NCI-H1417 treated with DMSO at 0.1 percent for 48 hours (cell line): ENCODE results near the gene THSD7A.

Source experiments
- DNase-seq: peaks from one replicate; lab custom pipeline; 2025; lab: John Stamatoyannopoulos, UW

The THSD7A gene

DNA sequence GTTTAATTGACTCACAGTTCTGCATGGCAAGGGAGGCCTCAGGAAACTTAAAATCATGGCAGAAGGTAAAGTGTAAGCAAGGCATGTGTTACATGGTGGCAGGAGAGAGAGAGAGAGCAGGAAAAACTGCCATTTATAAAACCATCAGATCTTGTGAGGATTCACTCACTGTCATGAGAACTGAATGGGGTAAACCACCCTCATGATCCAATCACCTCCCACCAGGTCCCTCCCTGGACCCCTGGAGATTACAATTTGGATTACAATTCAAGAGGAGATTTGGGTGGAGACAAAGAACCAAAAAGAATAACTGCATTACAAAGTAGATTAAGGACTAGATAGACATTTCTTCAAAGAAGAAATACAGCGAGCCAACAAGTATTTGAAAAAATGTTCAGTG is 324.1 kb downstream of the THSD7A start:
- DNase-seq, result no peak

DNA sequence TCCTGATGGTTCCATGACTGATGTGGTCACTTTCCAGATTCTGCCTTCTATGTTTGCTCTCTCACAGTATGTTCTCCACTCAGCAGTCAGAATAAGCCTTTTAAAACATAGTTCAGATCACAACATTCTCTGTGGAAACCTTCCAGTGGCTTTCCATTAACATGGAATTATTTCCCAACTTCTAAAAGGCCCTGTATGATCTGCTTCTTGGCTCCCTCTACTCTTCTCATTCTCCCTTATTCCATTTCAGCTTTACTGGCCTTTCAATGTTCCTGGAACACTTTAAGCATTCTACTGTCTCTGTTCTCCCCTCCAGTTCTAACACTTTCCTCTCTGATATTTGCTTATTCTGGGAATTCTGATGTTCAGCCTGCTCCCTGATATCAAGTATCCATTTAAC is 325.6 kb downstream of the THSD7A start:
- DNase-seq, result no peak

DNA sequence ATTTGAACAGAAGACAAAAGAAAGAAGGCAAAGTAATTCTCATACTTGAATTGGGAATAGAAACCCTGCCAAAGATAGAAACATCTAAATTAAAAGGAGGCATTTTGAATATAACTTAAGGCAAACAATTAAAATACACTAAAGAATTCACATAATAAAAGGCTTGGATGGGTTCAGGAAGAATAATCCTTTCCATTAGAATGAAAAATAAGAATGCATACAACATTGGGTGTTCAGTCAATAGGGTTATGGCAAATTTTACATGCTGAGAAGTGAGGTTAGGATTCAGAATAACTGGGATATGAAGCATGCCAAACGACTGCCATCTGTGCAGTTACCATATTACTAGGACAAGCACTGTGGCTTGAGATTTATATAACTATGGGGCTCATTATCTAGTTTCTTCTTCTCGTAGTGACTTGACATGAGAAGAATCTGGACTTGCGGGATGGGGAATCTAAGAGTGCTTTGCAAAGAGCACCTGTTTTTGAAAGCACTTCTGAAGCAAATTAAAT is 326.5 kb downstream of the THSD7A start:
- DNase-seq, result no peak

DNA sequence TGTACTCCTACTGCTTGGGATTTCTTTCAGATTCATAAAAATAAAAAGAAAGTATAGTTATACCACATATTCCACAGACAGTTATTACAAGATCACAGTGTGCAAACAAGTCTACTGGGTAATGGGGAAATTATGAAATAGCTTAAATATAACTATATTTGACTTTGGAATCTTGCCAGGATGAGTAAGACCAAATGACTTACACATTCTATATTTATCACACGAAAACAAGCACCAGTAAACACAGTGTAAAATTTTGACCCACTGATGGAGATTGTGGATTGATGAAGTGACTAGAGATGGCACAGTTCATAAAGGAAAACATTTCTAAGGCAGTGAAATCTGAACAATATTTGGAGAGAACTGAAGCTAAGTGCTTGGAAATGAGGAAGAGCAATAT is 339.7 kb downstream of the THSD7A start:
- no peak for DNase-seq

DNA sequence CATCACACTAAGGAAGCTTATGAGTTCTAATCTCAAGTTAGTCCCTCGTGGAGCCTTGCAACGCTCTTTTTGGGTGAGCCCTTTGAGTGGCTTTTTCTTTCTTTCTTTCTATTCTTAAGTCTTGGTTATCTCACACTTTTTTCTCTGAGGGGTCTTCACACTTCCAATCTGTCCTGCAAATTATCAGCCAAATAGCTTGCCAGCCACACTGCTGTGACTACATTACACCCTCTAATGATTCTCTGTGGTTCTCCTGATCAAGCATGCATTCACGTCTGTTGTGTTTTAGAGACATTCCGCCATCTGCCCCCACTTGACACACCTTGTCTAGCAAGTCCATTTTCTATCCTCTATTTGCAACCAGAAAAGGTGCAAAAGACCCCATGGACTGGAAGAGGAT is 340.2 kb downstream of the THSD7A start:
- DNase-seq, result no peak

DNA sequence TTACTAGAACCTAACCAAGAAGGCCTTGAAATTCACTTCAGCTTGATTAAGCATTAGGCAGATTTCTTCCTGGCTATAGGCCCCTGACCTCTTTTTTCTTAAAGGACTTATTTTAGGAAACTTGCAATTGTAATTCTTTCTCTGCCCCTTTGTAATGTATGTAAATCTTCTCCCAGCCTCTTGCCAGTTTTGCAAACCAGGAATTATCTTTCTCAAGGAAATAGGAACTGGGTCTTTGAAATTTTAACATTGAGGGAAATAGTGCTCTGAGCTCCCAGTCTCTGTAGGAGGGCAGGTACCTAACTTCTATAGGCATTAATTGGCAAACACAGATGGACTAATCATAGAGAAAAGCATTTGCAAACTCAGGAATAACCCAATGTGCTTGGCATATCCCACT is 342.7 kb downstream of the THSD7A start:
- no peak for DNase-seq

DNA sequence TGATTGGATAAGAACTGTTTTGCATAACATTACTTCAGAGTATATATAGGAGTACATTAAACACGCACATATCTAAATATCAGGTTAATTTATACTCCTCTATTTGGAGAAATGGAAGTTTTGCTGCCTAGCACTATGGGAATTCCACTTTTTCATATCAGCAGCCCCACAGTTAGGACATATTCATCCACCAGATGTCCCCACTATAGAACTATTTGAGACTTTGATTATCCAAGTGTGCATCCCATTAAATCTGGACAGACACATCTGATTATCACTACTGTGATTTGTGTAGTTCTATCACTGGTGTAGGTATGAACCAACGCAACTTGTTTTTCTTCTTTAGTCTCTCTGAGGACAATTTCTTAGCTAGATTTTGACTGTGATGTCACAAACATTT is 345.7 kb downstream of the THSD7A start:
- no peak for DNase-seq

DNA sequence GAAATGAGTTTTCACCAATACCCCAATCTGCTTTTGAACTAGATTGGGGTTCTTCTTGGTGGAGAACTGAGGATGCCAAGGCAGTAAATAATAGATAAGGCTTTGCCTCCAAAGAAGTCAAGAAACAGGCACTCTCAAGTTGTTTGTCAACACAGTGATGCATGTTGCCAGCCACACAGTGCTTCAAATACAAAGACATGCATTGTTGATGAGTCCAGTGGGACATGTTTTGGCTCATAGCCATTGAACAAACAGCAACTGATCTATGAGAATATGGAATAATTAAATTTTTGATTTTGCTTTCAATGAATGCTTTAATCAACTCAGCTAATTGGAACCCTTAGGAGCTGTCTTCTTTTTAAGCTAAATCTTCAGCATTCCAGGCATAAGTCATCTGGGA is 346.4 kb downstream of the THSD7A start:
- no peak for DNase-seq

DNA sequence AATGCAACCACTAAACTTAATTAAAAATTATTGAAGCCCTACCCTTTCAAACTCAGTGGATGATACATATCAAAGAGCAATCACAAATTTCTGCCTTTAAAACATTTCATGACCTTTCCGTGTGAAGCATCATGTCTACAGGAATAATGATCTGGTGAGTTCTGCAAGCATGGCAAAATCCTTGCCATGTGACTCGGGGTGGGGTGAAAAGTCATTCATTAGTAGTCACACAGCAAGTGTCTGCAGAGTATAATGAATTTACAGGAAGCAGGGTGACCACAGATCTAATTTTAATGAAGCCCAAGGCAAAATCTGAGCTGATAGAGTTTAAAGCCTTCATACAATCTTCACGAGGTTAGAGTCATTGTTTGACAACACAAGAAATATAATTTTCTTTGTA is 351.9 kb downstream of the THSD7A start:
- DNase-seq, result no peak

DNA sequence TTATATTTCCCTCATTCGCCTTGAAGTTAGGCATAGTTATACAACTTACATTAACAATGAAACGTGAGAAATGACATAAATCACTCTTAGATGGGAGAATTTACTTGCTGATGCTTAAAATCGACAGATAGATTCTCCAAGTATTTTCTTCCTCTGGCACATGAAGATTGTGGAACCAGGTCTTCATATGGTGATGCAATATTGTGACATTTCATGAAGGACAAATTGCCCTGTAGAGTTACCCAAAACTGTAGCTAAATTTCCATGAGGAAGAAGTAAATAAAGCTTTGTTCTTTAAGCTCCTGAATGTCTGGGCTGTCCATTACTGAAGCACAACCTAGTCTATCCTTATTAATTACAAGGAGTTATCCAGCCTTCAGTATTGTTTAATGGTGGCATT is 353.1 kb downstream of the THSD7A start:
- no peak for DNase-seq

DNA sequence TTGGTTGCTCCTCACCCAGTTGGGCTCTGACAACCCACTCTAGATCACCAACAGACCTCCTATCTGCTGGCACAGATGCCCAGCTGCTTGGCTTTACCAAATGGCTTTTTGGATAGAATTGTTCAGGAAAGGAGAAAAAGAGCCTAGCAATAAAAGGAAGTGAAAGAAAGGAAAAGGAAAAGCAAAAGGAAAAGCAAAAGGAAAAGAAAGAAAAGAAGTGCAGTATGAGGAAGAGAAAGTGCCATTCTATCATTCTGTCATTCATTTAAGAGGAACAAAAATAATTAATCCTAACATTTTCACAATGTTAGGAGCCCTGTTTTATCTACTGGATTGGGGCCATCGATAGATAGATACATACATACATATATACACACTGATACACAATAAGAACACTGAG is 353.6 kb downstream of the THSD7A start:
- no peak for DNase-seq

DNA sequence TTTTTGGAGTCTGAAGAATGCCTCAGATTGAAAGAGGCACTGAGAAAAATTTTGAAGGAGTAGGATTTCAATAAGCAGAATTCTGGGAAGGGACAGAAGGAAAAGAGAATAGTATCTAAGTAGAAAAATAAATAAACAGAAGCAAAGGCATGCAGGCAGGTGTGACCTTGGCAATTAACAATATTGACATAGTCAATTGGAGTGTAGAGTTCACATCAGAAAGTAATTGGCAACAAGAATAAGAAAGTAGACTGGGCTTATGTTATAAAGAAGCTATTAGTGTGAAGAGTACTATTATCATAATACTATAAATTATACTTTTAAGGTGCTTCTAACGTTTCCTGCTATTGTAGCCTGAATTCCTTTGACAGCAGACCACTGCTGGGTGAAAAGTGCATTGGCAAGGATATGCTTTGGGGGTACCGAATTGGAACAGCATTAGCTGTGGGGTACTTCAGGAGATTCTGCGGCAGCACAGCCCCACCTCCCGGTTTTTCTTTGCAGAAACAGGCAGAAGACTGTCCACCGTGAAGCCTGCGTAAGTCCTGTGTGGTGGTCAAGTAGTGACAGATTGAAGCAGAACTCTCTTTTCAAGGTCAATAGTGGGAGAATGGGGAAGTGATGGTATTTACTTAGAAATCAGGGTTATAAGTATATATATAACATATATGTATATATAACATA is 357.0 kb downstream of the THSD7A start:
- no peak for DNase-seq

DNA sequence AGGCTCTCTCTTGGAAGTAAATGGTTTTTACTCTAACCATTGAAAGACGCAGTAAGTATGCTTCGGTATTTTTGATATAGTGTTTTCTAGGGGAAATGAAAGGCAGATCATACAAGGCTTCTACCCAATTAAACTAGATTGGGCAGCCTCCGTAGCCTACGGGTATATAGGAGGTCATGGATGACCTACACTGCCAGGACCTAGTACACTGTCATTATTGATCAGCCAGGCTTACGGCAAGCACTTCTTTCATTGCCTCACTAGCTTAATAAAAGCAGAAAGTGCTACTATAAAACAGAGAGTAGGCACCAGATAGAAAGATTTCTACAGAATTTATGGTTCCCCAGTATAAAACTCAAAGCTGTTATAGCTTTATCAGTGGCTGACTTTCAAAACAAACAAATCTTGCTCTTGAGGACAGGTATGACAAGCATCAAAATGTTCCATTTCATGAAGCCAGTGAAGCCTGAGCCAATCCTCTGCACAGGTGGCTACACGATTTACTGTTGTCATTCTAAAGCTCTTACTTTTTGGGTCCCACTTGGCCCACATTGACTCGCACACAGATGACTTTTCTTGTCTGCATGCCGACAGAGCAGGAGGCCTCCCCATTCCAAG is 358.1 kb downstream of the THSD7A start:
- DNase-seq, result no peak

DNA sequence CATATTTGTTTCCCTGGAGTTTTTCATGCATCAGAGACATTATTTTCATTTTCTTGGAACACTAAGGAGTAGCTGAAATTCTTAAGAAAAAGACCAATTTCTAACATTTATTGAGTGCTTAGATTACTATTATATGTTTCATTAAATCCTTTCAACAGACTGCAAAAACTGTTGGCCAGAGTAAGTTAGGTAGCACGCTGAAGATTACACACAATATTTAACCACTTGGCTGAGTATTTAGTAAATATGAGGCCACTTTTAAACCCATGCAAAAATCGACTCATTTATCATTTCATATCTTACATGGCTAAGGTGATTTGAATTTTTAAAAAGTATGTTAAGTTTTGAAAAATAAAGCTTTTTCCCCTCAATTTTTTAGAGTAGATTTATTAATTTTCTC is 358.8 kb downstream of the THSD7A start:
- DNase-seq, result no peak

DNA sequence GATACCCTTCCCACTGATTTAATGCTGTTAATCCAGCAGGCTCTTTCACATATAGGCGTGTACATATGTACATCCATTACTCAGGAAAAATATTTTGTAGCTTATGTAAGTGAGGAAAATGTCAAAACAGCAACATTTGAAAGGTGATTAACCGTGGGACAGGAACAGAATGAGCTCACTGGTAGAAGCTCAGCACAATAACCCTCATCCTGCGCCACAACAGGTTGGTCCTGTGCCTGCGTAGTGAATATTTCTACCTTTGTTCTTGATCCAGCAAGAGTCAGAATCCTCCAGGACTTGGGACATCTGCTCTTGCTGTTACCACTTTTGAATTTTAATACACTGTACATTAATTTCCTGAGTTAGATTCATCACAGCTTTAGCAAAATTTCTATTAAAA is 359.4 kb downstream of the THSD7A start:
- DNase-seq, result no peak

DNA sequence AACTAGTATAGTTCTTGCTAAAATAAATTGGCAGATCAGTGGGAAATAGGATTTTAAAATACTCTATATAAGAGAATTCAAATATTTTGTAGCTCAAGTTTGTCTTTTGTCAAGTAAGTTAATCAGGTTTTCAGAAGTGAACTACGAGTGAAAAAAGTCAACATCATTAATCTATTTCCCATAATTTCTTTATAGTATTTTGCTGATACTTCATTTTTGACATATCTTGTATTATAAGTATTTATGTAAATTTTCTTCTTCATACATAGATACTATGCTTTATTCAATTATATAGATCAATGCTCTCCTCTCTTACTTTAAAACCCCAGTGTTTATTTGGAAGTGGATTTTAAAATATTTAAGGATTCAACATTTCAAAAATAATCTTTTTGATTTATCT is 360.7 kb downstream of the THSD7A start:
- no peak for DNase-seq

DNA sequence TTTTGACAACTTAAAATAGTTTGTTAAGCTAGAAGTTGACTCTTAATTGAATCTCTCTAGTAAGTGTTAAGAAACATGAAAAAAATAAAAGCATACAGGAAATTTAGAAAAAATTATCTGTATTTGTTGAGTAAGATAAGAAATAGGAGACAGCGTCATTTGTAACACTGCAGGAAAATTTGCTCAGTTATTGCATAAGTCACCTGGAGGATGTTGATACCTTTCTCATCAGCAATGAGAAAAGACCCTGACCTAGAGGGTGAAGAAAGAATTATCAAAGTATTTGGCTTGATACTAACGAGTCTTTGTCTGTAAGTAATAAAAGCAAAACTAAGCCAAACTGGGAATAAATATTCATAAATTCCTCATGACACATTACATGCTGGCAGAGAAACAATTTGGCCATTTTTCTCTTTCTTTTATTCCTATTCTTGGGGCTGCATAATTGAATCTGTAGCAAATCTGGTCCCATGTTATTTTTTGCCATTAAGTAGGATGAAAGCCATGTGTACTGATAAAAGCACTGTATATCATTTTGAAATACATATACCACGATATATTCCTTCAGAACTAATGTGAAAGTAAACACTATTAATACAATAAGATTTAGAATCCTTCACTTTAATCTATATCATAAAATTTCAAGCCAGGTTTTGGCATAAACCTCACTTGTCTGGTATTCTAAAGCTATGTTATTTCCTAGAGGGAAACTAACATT is 362.8 kb downstream of the THSD7A start:
- no peak for DNase-seq

DNA sequence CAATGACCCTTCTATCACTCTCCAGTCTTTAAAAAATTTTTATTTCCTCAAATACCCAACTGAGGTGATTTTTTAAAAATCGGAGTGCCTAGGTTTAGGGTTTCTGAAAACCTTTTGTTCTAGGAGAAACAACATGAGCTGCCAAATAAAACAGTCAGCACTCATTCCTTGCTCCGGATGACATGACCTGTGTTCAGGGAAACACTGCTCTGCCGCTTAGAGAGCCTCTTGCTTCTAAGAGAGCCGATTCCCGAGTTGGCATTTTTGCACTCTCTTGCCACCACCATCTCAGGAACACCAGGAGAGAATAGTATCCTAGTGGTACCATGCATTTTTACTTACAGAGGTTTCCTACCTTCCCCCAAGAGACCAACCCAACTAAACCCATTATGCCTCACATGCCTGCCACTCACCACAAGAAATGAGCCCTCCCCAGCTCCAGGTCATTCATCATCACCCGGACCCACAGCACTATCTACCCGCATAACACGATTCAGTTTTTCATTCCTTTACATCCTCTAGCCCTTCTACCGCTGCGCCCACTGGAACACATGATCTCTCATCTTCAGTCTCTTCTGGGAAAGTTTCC is 365.4 kb downstream of the THSD7A start:
- DNase-seq, result no peak

DNA sequence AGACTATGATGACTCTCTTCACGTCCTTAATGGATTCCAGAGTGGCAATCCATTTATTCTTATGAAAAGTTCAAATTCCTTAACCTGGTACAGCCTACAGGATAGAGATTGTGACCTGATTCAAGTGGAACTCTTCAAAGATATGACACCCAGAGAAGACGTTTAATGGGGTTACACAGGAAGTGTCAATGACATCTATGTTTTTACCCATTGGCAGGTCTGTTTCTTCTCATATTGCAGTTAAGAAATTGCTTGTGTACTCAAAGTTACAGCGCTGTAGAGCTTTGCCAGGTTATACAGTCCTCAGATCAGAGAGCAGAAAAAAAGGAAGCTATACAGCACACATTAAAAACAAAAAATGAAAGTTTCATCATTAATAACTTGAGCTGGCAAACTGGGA is 367.4 kb downstream of the THSD7A start:
- no peak for DNase-seq

DNA sequence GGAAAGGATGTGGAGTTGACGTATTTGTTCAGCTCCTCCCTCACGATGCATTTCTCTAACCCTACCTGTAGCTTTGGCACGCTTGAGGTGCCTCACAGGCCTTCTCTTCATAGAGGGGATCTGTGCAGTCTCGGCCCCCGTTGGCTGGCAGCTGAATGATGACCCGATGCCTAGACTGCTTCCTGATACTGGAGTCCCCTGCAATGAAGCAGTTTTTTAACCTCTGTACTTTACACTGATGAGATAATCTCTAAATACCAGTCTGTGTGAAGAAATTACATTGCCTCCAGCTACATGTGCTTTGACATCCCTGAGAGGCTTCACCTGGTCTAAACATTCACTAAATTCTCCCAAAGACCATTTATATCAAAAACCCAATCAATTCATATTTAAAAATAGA is 370.1 kb downstream of the THSD7A start:
- no peak for DNase-seq

DNA sequence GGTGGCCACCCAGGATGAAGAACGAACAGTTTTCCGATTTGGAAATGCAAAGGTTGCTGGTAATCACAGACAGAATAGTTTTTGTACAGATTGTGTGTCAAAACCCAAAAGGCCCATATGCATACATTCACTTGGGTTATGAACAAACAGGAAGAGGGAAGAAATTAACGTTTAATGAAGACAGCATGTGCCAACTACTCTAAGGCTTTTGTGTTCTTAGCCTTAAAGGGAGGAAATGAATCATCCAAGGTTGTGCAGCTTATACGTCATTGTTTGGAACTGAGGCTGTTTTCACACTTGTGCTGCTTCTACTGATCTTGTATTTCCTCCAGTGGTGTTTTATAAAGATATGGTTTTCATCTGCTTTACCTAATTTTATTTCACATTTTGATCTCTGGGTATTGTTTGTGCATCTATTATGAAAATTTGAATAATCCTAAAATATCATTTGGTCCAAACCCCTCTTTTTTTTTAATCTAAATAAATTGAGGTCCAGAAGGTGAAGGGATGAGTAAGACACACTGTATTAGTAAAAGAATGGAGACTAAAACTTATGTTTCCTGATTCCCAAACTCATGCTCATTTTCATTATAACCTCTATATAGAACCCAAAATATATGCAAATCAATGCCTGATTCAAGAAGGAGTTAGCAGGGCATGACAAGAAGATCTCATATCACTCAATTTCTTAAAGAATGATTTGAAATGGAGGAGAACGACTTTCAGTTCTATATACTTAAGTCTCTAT is 373.1 kb downstream of the THSD7A start:
- DNase-seq, result no peak

DNA sequence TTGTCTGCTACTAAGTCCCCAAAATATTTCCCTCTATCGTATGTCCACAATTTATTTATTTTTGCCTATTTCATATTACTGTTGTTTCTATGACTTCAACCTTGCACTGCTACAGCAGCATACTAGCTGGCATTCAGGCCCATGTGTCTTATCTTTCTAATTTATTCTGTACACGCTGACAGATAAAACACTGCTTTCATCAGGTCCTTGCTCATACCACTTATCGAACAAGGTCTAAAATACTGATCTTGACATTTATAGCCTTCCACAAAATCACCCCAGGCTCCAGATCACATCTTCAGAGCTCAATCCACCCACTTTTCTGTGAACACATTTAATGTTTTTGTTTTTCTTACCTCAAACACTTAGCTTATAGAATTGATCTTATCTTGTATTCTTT is 374.6 kb downstream of the THSD7A start:
- DNase-seq, result no peak
